OCI-LY1 (cell line): ENCODE data around the gene CEP128.

Experiments
- EZH2 ChIP-seq: fragments of 200-600 bp; sonication (generic), shearing (Covaris generic); IDR thresholded peaks from 2 replicates; pipeline ENCODE4 v1.8.0; 2017; ENCODE audit warnings: borderline replicate concordance, mixed run types, mild to moderate bottlenecking, antibody characterized with exemption, low read length, moderate library complexity, mixed read lengths
- TF ChIP-seq, protein P1 (sequence below): fragments of 200-600 bp; sonication (generic), shearing (Covaris generic); IDR thresholded peaks from 2 replicates; pipeline ENCODE4 v1.5.1; 2017; ENCODE audit warnings: mild to moderate bottlenecking, antibody characterized with exemption, low read length, moderate library complexity, mixed read lengths

- TF ChIP-seq, protein P1, sequence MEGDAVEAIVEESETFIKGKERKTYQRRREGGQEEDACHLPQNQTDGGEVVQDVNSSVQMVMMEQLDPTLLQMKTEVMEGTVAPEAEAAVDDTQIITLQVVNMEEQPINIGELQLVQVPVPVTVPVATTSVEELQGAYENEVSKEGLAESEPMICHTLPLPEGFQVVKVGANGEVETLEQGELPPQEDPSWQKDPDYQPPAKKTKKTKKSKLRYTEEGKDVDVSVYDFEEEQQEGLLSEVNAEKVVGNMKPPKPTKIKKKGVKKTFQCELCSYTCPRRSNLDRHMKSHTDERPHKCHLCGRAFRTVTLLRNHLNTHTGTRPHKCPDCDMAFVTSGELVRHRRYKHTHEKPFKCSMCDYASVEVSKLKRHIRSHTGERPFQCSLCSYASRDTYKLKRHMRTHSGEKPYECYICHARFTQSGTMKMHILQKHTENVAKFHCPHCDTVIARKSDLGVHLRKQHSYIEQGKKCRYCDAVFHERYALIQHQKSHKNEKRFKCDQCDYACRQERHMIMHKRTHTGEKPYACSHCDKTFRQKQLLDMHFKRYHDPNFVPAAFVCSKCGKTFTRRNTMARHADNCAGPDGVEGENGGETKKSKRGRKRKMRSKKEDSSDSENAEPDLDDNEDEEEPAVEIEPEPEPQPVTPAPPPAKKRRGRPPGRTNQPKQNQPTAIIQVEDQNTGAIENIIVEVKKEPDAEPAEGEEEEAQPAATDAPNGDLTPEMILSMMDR = no peak
- TF ChIP-seq EZH2 = no peak
Measured at GRCh38 chr14:80629606-80630005, 311.9 kb downstream of the CEP128 start.
